Peyer's patch (tissue), 4 donors: ENCODE measurements around the gene SMAD6. TPM values are rescaled to one million over a fixed set of nuclear protein-coding genes. Genes with fewer than 3 reads are reported as not detected.
A peak's percentile ranks its signal among the peaks of the same experiment; 100 is the strongest.

Experiments
- DNase-seq, 3 donors: peaks; one replicate each; pipeline ENCODE4 v3.0.0-alpha.2; 2017 to 2019
- H3K27ac ChIP-seq, 4 donors: fragments of 200-600 bp; sonication (generic); one replicate each; pipeline ENCODE4 v1.5.1; 2016 to 2019
- H3K27me3 ChIP-seq, 2 donors: fragments of 200-600 bp; sonication (generic); one replicate each; pipeline ENCODE4 v1.5.1; 2019
- H3K36me3 ChIP-seq, 3 donors: fragments of 200-600 bp; sonication (generic); one replicate each; pipeline ENCODE4 v1.5.1; 2016 to 2019
- H3K4me1 ChIP-seq, 4 donors: fragments of 200-600 bp; sonication (generic); one replicate each; pipeline ENCODE4 v1.5.1; 2016 to 2019
- H3K4me3 ChIP-seq, 4 donors: fragments of 200-600 bp; sonication (generic); 1 replicate in 3 of 4; 2 replicates in 1 of 4; pipeline ENCODE4 v1.5.1; 2016 to 2019; ENCODE audit warnings: mild to moderate bottlenecking in 1 of 4
- H3K9me3 ChIP-seq, 4 donors: fragments of 200-600 bp; sonication (generic); one replicate each; pipeline ENCODE4 v1.5.1; 2016 to 2019; ENCODE audit warnings: mild to moderate bottlenecking in 1 of 4
- CTCF ChIP-seq, 6 experiments: fragments of 450-650 bp in 4 of 6; fragments of 200-600 bp in 2 of 6; sonication (generic) in 1 of 6; IDR thresholded peaks; one replicate each; pipeline ENCODE4 v1.5.1; 2017 to 2019; ENCODE audit warnings: antibody characterized with exemption in 6 of 6, mild to moderate bottlenecking in 3 of 6, moderate library complexity in 1 of 6
- POLR2A ChIP-seq, 2 donors: fragments of 450-650 bp; IDR thresholded peaks; one replicate each; pipeline ENCODE4 v1.5.1; 2017; ENCODE audit warnings: antibody characterized with exemption in 2 of 2, mild to moderate bottlenecking in 2 of 2, moderate library complexity in 2 of 2
- total RNA-seq, 4 donors: library from RNA; depleted of rRNA; stranded (reverse); fragments of >200 nt; gene quantifications; one replicate each; pipeline ENCODE4 v1.1.0, GENCODE V29; 2016

The SMAD6 gene
- total RNA-seq, 4 donors from 2014 or later = 11.0 to 34.9 (median 25.5) TPM

GRCh38 chr15:66741646-66742045, 39.6 kb downstream of the SMAD6 start:
- Histone ChIP-seq H3K36me3 (no peaks in the 10 kb centered on the region), H3K27ac (no peak overlapping the region), H3K4me3 (no peak overlapping the region), H3K4me1 (peaks cover 0 to 15% (median 0%) of the 10 kb centered on the region in 4 donors), H3K9me3 (no peaks in the 10 kb centered on the region), H3K27me3 (no peaks in the 10 kb centered on the region)
- DNase-seq = peak in 1 of 3 donors; percentile 15
- TF ChIP-seq CTCF (IDR thresholded peaks at IDR 0.05) (no peak), POLR2A (IDR thresholded peaks at IDR 0.05) (no peak)

- DNase-seq = peak in 1 of 3 donors; percentile 35
- Histone ChIP-seq H3K4me1 (peaks cover 0 to 15% (median 0%) of the 10 kb centered on the region in 4 donors), H3K36me3 (no peaks in the 10 kb centered on the region), H3K27me3 (no peaks in the 10 kb centered on the region), H3K4me3 (no peak overlapping the region), H3K9me3 (no peaks in the 10 kb centered on the region), H3K27ac (no peak overlapping the region)
- TF ChIP-seq POLR2A (IDR thresholded peaks at IDR 0.05) = no peak
- no peak for TF ChIP-seq CTCF (IDR thresholded peaks at IDR 0.05)
Measured at GRCh38 chr15:66742286-66742685, 40.2 kb downstream of the SMAD6 start.

- no peak overlapping the region for H3K27ac ChIP-seq
- no peaks in the 10 kb centered on the region for H3K36me3 ChIP-seq
- no peaks in the 10 kb centered on the region for H3K9me3 ChIP-seq
- no peak overlapping the region for H3K4me3 ChIP-seq
- peak in 1 of 3 donors; percentile 4 for DNase-seq
- no peak for TF ChIP-seq POLR2A (IDR thresholded peaks at IDR 0.05)
- TF ChIP-seq CTCF (IDR thresholded peaks at IDR 0.05) = no peak
- H3K27me3 ChIP-seq = no peaks in the 10 kb centered on the region
- H3K4me1 ChIP-seq = peaks cover 0 to 15% (median 0%) of the 10 kb centered on the region in 4 donors
Measured at GRCh38 chr15:66743204-66743603, 41.2 kb downstream of the SMAD6 start.

GRCh38 chr15:66743703-66744536, 41.9 kb downstream of the SMAD6 start:
- H3K27me3 ChIP-seq = no peaks in the 10 kb centered on the region
- DNase-seq = peak in 1 of 3 donors; percentile 48
- H3K4me3 ChIP-seq = no peak overlapping the region
- peaks cover 0 to 15% (median 0%) of the 10 kb centered on the region in 4 donors for H3K4me1 ChIP-seq
- H3K9me3 ChIP-seq = no peaks in the 10 kb centered on the region
- TF ChIP-seq CTCF (IDR thresholded peaks at IDR 0.05) (no peak), POLR2A (IDR thresholded peaks at IDR 0.05) (no peak)
- peak overlapping the region in 2 of 4 donors; percentile 48 to 72 for H3K27ac ChIP-seq
- no peaks in the 10 kb centered on the region for H3K36me3 ChIP-seq

- DNase-seq = peak in 1 of 3 donors; percentile 29
- TF ChIP-seq POLR2A (IDR thresholded peaks at IDR 0.05) (no peak), CTCF (IDR thresholded peaks at IDR 0.05) (no peak)
- Histone ChIP-seq H3K4me1 (peaks cover 0 to 15% (median 0%) of the 10 kb centered on the region in 4 donors), H3K36me3 (no peaks in the 10 kb centered on the region), H3K9me3 (no peaks in the 10 kb centered on the region), H3K4me3 (no peak overlapping the region), H3K27me3 (no peaks in the 10 kb centered on the region), H3K27ac (peak overlapping the region in 2 of 4 donors; percentile 48 to 72)
Measured at GRCh38 chr15:66744610-66745279, 42.7 kb downstream of the SMAD6 start.
